Heart left ventricle (tissue), 16 donors: ENCODE measurements around the gene SIPA1. TPM values are rescaled to one million over a fixed set of nuclear protein-coding genes. Genes with fewer than 3 reads are reported as not detected.
A peak's percentile ranks its signal among the peaks of the same experiment; 100 is the strongest.
"Not testable (repeated sequence)": the region's sequence is repeated elsewhere in the genome, so short reads cannot be mapped to it uniquely, and the experiment has no call there.

Source experiments
- ATAC-seq, 4 donors: fragments of 200-7000 bp; cut with Tn5 transposase; one replicate each; pipeline ENCODE4 v1.9.1; 2020 to 2022; ENCODE audit warnings: moderate library complexity in 4 of 4, mild to moderate bottlenecking in 3 of 4, moderate number of reproducible peaks in 1 of 4
- DNase-seq, 5 donors: peaks; one replicate each; pipeline ENCODE4 v3.0.0-alpha.2; 2020
- H3K27ac ChIP-seq, 12 donors: fragments of 200-600 bp; sonication (generic) in 4 of 12; one replicate each; pipeline versions ENCODE4 v1.5.0 to v1.8.0; 2016 to 2022; ENCODE audit warnings: mild to moderate bottlenecking in 2 of 12
- H3K27me3 ChIP-seq, 9 donors: fragments of 200-600 bp; sonication (generic) in 2 of 9; one replicate each; pipeline versions ENCODE4 v1.5.1 to v1.8.0; 2016 to 2022; ENCODE audit warnings: mild to moderate bottlenecking in 3 of 9
- H3K36me3 ChIP-seq, 9 donors: fragments of 200-600 bp; sonication (generic) in 2 of 9; one replicate each; pipeline versions ENCODE4 v1.5.0 to v1.8.0; 2018 to 2022; ENCODE audit warnings: mild to moderate bottlenecking in 2 of 9
- H3K4me1 ChIP-seq, 12 donors: fragments of 200-600 bp; sonication (generic) in 4 of 12; one replicate each; pipeline versions ENCODE4 v1.5.0 to v1.8.0; 2016 to 2022; ENCODE audit warnings: mild to moderate bottlenecking in 3 of 12
- H3K4me3 ChIP-seq, 12 donors: fragments of 200-600 bp; sonication (generic) in 4 of 12; one replicate each; pipeline versions ENCODE4 v1.5.0 to v1.8.0; 2017 to 2022; ENCODE audit warnings: mild to moderate bottlenecking in 9 of 12, moderate library complexity in 4 of 12
- H3K9me3 ChIP-seq, 12 donors: fragments of 200-600 bp; sonication (generic) in 4 of 12; one replicate each; pipeline versions ENCODE4 v1.5.0 to v1.8.0; 2016 to 2022; ENCODE audit warnings: mild to moderate bottlenecking in 1 of 12
- CTCF ChIP-seq, 12 donors: fragments of 200-600 bp; sonication (generic) in 4 of 12; IDR thresholded peaks; one replicate each; pipeline versions ENCODE4 v1.5.0 to v1.8.0; 2018 to 2022; ENCODE audit warnings: antibody characterized with exemption in 12 of 12, mild to moderate bottlenecking in 5 of 12
- POLR2A ChIP-seq, 2 donors: fragments of 450-650 bp; IDR thresholded peaks; one replicate each; pipeline ENCODE4 v1.6.1; 2017; ENCODE audit warnings: antibody characterized with exemption in 2 of 2, mild to moderate bottlenecking in 2 of 2, moderate library complexity in 2 of 2
- WGBS, 4 donors: extraction: QIAGEN DNeasy Blood & Tissue Kit in 2 of 4; methylation state at CpG; one replicate each; pipeline versions ENCODE4 v1.1.5 to v1.1.7; 2013 to 2018; 5-methylcytosine and 5-hydroxymethylcytosine counted together
- intact Hi-C, 10 donors: fragments of 100-400 bp; cut with DNase I; formaldehyde crosslinking; loops; one replicate each; pipeline versions ENCODE4 v1.11.1 to v1.14.2; 2022
- polyA plus RNA-seq, 2 donors: library from polyadenylated mRNA; stranded (reverse); fragments of 200-250 nt; gene quantifications; one replicate each; pipeline ENCODE4 v1.2.3, GENCODE V29; 2013
- total RNA-seq, 9 donors: library from RNA; depleted of rRNA in 2 of 9; stranded (reverse); fragments of >200 nt in 2 of 9; fragmentation: NEBNext Ultra II Directional in 3 of 9; extraction: Animal tissue kit (Norgen Biotek cat#: 25700) in 3 of 9; gene quantifications; one replicate each; pipeline versions ENCODE4 v1.1.0 to v1.2.4, GENCODE V29; 2016 to 2023
- donor health status: ischemic (EF 13 %, LVEDD 7.1; RV severe dilation, severe dysfunction).
- donor health status: healthy with polysubstance abuse.
- donor health status: DM: no; HTN: yes; CAD: no.
- donor health status: DM: no; HTN: no; CAD: no.
- donor health status: ischemic (EF 25% LVEDD 6.9; RV normal size, moderate dysfunction).
- donor health status: ischemic (EF 25% LVEDD 5.7; RV mildly dilated, moderate dysfunction).
- donor health status: healthy.
- donor health status: DM: yes; HTN: yes; CAD: no.
- donor health status: ischemic (EF 35%, LVEDD 5.7; RV mildly dilated, moderate dysfunction).
- donor health status: nonischemic (EF 11% LVEDD 7.7; RV severe dilation, severe dysfunction).
- donor health status: DM: yes; HTN: yes; CAD: no.
- donor health status: PGD.
- donor health status: ischemic (EF 29% LVEDD 5.4; RV normal size, mild dysfunction).
- donor health status: nonischemic (EF 23%, LVEDD 6.1; RV moderate dilation, normal function).

The SIPA1 gene
- total and polyA plus RNA-seq, 11 donors: 17.0 to 63.3 (median 26.5) TPM

- Histone ChIP-seq H3K27me3 (no peaks in the 10 kb centered on the region), H3K4me1 (peaks cover 0 to 53% (median 36%) of the 10 kb centered on the region in 12 donors), H3K4me3 (no peak overlapping the region), H3K27ac (peak overlapping the region in 5 of 12 donors; percentile 85 to 98 (median 98)), H3K36me3 (peaks cover 0 to 75% (median 54%) of the 10 kb centered on the region in 9 donors), H3K9me3 (no peaks in the 10 kb centered on the region)
- intact Hi-C loops: loop anchor here in 3 of 10 donors (5.0 to 10.0 kb wide), 3 partner anchors 68 to 178 kb away; partner anchors contain the start of gene KAT5 (in 1 of the 3)
- peak in 1 of 5 donors; percentile 58 for DNase-seq
- ATAC-seq: no peak
- TF ChIP-seq POLR2A (IDR thresholded peaks at IDR 0.05): no peak
- no peak for TF ChIP-seq CTCF (IDR thresholded peaks at IDR 0.05)
- 89 to 95% (median 94%) methylated on average over 14 to 28 of the region's 28 CpGs for WGBS, 4 donors
Measured at GRCh38 chr11:65636108-65637031, 1.5 kb upstream of the SIPA1 start.

DNA sequence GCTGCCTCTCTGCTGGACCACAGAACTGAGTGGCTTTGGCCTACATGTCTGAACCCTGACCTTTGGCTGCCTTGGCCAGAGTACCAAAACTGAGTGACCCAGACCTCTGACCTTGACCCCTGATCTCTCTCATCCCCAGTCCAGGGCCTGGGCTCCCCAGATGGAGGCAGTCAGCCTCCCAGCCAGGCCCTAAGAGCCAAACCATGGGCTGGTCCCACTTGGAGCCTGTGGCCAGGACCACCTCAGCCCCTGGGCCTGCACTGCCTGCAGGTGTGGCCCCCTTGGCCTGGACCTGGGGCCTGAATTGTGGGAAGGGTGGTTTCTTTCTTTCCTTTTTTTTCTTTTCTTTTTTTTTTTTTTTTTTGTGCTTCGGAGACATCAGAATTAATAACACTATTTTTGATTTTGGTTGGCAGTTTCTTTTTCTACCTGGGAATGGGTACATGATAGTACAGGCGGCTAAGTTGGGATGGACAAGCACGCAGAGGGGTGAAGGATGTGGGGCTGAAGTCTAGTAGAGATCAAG, 806 bp upstream of the SIPA1 start:
- Histone ChIP-seq H3K4me1 (peaks cover 0 to 60% (median 38%) of the 10 kb centered on the region in 12 donors), H3K9me3 (no peaks in the 10 kb centered on the region), H3K4me3 (peak overlapping the region in 2 of 12 donors; percentile 87 to 93), H3K36me3 (peaks cover 0 to 73% (median 55%) of the 10 kb centered on the region in 9 donors), H3K27ac (peak overlapping the region in 11 of 12 donors; percentile 85 to 99 (median 98)), H3K27me3 (no peaks in the 10 kb centered on the region)
- 83 to 91% (median 90%) methylated on average over 3 of the region's 3 CpGs for WGBS, 4 donors
- intact Hi-C loops: loop anchor here in 3 of 10 donors (5.0 to 10.0 kb wide), 3 partner anchors 68 to 178 kb away; partner anchors contain the start of gene KAT5 (in 1 of the 3)
- no peak for TF ChIP-seq POLR2A (IDR thresholded peaks at IDR 0.05)
- TF ChIP-seq CTCF (IDR thresholded peaks at IDR 0.05): no peak
- ATAC-seq: no peak
- DNase-seq: no peak

DNA sequence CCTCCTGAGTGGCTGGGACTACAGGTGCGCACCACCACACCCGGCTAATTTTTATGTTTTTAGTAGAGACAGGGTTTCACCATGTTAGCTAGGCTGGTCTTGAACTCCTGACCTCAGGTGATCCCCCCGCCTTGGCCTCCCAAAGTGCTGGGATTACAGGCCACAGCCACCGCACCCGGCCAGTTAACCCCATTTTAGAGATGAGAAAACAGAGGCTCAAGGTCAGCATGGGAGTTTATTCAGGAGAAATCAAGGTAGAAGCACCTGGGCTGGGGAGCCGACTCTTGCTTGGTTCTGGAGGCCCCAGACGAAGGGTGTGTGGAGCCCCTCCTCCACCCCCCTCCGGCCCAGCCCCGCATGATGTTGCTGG, 1.3 kb downstream of the SIPA1 start:
- not testable (repeated sequence) for H3K27me3 ChIP-seq, DNase-seq, H3K9me3 ChIP-seq, ATAC-seq
- WGBS, 4 donors: 80 to 96% (median 88%) methylated on average over 9 of the region's 9 CpGs
- Histone ChIP-seq H3K36me3 (peaks cover 0 to 70% (median 58%) of the 10 kb centered on the region in 9 donors), H3K4me1 (peaks cover 0 to 68% (median 39%) of the 10 kb centered on the region in 12 donors), H3K4me3 (peak overlapping the region in 9 of 12 donors; percentile 71 to 95 (median 87)), H3K27ac (peak overlapping the region; percentile 85 to 99 (median 94))
- intact Hi-C loops: loop anchor here in 3 of 10 donors (2.0 to 10.0 kb wide), 4 partner anchors 14 to 176 kb away; partner anchors contain the start of gene KAT5 (in 1 of the 3)

DNA sequence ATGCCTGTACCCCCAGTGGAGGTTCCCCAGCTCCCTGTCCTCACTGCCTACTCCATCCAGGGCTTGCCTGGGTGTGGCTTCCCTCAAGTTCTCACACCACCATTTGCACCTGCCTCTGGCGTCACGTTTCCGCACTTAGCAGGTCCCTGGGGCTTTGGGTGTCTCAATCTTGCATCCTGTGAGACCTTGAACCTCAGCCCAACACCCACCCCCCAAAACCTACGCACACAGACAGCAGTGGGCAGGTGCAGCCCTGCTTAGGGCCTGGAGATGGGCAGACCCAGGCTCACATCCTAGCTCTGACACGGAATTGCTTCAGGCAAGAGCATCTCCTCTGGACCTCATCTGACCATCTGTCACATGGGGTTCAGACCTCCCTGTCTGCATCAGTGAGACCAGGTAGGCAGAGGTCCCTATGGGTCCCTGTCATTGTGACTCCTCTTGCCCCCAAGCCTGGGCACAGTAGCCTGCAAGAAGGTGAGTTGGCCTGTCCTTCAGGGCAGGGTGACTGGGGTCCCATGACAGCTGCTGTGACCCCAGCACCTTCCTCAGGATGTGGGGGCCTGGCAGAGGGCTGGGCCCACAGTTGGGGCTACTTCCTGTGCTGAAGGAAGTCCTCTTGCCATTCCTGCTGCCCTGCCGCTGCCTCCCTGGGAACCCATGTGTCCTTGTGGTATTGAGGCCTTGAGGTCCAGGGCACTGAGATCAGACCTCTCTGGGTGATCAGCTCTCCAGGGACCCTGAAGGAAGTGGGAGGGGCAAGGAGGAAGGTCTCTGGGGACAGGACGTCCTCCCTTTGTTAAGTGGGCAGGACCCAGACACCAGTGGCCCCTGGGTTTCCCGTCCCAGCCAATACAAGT, 2.0 kb downstream of the SIPA1 start:
- Histone ChIP-seq H3K4me1 (peaks cover 0 to 68% (median 39%) of the 10 kb centered on the region in 12 donors), H3K27ac (peak overlapping the region; percentile 85 to 99 (median 94))

More for the DNA sequence above, 2.0 kb downstream of the SIPA1 start:
- no peak for TF ChIP-seq POLR2A (IDR thresholded peaks at IDR 0.05)
- Histone ChIP-seq H3K4me3 (peak overlapping the region in 10 of 12 donors; percentile 11 to 95 (median 86)), H3K27me3 (no peaks in the 10 kb centered on the region), H3K9me3 (no peaks in the 10 kb centered on the region), H3K36me3 (peaks cover 0 to 69% (median 52%) of the 10 kb centered on the region in 9 donors)
- intact Hi-C loops: loop anchor here in 3 of 10 donors (2.0 to 10.0 kb wide), 4 partner anchors 13 to 175 kb away; partner anchors contain the start of gene KAT5 (in 1 of the 3)
- DNase-seq: peak in 4 of 5 donors; percentile 59 to 69 (median 64)
- ATAC-seq: peak in 3 of 4 donors; percentile 1 to 36 (median 3)
- 45 to 61% (median 58%) methylated on average over 7 to 8 of the region's 8 CpGs for WGBS, 4 donors
